Stimulated activated CD8-positive, alpha-beta memory T cell treated with anti-CD3 and anti-CD28 coated beads, Interleukin-7, amount 100 ng/mL, for 48 hours (primary cell): Measurements from ENCODE around the gene ADAM17.
"Not testable (repeated sequence)": the region's sequence is repeated elsewhere in the genome, so short reads cannot be mapped to it uniquely, and the experiment has no call there.

ENCODE experiments used
- DNase-seq, 2 donors: peaks; one replicate each; pipeline ENCODE4 v3.0.0-alpha.2; 2020; ENCODE audit warnings: low read depth in 1 of 2; ENCODE audit errors: extremely low read depth in 1 of 2

ADAM17 gene

GRCh38 chr2:9570182-9571060, 14.8 kb upstream of the ADAM17 start:
- no peak for DNase-seq

GRCh38 chr2:9565436-9566153, 10.0 kb upstream of the ADAM17 start:
- DNase-seq, result no peak

GRCh38 chr2:9560628-9561027, 5.0 kb upstream of the ADAM17 start:
- no peak for DNase-seq

- no peak for DNase-seq
These were observed 3.3 kb upstream of the ADAM17 start for GRCh38 chr2:9558948-9559381.

DNA sequence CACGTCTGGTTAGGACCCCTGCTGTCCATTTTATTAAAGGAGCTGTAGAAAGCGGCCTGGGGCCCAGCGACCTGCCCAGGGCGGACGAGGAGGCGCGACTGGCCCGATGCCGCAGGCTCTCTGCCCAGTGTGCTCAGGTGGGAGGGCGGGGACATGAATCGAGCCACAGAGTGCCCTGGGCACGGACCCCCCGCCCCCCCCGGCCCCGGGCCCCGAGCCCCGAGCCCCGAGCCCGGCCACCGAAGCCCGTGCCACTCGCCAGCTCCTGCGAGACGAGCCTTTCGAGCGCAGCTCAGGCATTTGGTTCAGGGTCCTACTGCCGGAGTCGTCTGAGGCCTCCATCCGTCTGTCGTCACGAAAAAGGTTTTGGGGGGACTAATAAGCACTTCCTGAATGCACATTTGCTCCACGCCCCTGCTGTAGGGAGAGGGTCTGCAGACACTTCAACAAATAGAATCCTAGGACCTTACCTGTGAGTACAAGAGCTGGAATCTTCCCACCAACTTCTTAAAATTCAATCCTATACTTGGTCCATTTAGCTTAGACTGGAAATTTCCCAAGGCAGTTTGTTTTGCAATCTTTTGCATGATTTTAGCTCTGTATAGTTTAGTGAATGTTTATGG, 602 bp upstream of the ADAM17 start:
- DNase-seq, result no peak

DNA sequence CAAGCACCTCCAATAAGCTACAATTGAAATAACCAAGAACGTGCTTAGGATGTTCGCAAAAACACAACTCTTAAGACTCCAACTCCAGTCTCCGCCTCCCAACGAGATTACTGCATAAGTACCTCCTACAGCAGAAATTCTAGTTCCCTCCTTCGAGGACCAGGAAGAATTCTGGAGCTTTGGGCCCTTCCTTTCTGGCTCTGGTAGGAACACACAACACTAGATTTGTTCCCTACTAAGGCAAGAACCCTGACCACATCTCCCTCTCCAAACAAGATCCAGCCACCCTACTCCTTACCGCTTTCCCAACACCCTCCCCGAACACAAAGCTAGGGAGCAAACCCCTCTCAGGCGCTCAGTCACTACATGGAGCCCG, 721 bp downstream of the ADAM17 start:
- no peak for DNase-seq

DNA sequence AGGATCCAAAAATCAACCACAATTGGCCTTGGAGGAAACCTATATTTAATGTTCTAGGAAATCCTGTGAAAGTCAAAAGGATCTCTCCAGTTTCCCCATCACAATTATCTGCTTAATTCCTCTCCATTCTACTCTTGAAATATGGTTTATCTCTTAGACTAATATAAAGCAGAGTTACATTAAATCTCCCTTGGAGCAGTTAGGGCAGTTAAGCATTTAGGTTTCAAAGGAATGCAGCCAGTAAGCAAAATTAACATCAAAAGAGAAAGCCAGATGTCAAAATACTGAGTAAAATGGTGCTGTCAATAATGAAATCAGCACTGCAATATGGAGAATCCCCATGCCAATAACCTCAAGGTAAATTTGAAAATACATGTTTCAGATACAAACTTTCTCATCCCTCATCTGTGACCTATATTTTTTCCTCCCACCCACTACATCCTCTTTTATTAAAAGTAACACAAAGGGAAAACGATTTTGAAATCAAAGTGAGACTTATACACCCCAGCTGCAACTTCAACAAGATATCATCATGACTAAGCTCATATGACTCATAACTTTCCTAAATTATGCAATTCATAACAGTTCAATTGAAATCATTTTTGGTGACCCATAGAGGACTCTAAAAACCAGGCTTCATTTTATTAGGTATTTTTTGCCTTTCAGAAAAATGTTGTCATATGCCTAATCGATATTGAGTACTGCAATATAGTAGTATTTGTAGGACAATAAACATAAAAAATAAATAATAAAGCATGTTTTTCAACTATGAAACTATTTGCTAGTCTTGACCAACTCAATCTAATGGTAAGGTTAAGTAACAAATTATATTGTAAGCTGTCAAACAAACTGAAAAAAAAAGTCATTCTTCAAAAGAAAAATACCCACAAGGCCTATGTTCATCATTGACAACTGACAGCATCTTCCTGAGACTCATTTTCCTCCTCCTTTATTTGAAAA, 3.1 kb downstream of the ADAM17 start:
- no peak for DNase-seq

GRCh38 chr2:9550859-9551391, 4.7 kb downstream of the ADAM17 start:
- DNase-seq, result not testable (repeated sequence)

- no peak for DNase-seq
These were observed 6.2 kb downstream of the ADAM17 start for GRCh38 chr2:9549420-9549819.

GRCh38 chr2:9548506-9548905, 7.1 kb downstream of the ADAM17 start:
- DNase-seq, result no peak

GRCh38 chr2:9547262-9547991, 8.2 kb downstream of the ADAM17 start:
- DNase-seq, result no peak

- DNase-seq, result no peak
These were observed 10.1 kb downstream of the ADAM17 start for GRCh38 chr2:9545502-9545901.

DNA sequence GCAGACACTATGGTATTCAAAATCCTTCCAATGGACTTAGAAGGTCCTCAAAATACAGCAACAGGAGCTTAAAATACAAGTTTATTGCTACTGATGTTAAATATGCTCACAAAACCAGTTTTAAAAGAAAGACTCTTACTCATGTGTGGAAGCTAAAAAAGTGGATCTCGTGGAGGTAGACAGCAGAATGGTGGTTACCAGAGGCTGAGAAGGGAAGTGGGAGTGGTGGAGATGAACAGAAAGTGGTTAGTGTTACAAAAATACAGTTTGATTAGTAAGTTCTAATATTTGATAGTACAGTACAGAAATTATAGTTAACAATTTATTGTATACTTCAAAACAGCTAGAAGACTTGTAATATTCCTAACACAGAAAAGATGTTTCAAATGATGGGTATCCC, 12.1 kb downstream of the ADAM17 start:
- DNase-seq, result no peak

- DNase-seq, result no peak
These were observed 16.1 kb downstream of the ADAM17 start for GRCh38 chr2:9539531-9539930.

GRCh38 chr2:9538000-9538507, 17.6 kb downstream of the ADAM17 start:
- DNase-seq, result no peak

- DNase-seq, result no peak
These were observed 19.1 kb downstream of the ADAM17 start for GRCh38 chr2:9536504-9536903.

DNA sequence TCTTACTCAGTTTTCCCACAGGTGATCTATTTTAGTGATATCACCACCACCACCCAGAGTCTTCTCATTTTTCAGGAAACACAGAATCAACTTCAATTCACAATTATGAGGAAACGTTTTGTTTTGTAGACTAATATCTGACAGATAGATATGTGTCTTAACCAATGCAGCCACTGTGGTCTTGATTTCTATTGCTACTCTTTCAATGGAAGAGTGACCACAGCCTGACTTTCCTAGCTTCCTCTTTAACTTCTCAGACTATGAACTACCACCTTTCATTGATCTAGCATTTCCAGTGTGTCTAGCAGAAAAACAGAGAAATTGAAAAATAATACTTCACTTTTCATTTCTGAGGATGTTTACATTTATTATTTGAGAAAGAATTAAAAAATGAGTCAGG, 20.5 kb downstream of the ADAM17 start:
- no peak for DNase-seq

DNA sequence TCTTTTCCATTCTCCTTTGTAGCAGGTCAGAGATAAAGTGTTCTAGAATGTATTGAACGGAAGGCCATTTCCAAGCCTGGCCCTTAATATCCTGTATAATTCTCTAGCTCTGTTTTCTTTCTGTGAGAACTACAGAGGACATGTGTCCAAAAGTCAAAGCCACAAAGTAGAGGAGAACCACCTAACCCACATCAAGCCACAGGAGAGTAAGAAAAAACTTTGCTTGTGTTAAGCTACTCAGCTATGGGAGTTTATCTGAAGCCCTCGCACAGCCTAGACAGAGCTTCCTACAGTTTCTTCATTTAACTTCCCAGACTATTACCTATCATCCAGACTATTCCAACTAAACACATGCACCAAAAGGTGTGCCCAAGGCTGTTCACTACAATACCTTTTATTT, 22.0 kb downstream of the ADAM17 start:
- DNase-seq, result no peak

DNA sequence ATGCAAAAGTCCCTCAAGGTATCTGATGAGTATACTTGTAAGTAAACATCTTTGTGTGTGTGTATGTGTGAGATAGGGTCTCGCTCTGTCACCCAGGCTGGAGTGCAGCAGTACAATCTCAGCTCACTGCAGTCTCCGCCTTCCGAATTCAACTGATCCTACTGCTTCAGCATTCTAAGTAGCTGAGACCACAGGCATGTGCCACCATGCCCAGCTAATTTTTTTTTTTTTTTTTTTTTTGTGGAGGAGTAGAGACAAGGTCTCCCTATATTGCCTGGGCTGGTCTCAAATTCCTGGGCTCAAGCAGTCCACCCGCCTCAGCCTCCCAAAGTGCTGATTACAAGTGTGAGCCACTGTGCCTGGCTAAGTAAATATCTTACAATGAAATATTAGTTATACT, 23.2 kb downstream of the ADAM17 start:
- DNase-seq, result no peak
